HK-2 (cell line): ENCODE data around the gene COX10.
"Not testable (repeated sequence)": the region's sequence is repeated elsewhere in the genome, so short reads cannot be mapped to it uniquely, and the experiment has no call there.

Source experiments
- DNase-seq: peaks from one replicate; pipeline ENCODE4 v3.0.0-alpha.2; 2018; ENCODE audit not compliant: unreplicated experiment

The COX10 gene

DNA sequence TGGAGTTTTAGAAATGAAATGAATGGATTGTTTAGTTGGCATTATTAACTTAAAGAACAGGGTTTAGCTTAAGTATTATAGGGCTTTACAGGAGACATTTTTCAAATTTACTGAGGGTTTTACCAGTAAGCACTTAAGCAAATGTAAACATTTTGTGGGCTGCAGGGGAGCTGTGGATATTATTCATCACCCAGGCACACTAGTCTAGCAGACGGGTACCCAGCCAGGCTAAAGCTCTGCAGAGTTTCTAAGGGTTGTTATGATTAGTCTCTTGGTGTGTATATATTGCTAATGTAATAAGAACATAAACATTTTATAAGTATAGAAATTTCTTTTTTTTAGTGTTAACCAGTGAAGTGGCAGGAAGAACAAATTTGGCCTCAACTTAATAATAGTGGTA is 110.6 kb downstream of the COX10 start:
- not testable (repeated sequence) for DNase-seq

DNA sequence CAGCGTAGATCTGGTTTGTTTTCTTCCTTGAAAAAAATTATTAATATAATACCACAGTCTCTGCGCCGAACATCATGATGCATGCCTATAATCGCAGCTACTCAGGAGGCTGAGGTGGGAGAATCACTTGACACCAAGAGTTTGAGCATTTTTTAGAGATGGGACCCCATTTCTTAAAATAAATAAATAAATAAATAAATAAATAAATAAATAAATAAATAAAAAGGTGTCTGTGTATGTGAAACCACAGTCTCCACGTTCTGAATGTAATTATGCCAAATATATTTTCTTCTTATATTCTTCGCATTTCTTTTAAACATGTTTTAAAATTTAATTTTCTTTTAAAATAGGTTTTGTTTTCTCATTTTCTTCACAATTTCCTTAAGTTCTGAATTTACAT is 112.8 kb downstream of the COX10 start:
- DNase-seq, result not testable (repeated sequence)

DNA sequence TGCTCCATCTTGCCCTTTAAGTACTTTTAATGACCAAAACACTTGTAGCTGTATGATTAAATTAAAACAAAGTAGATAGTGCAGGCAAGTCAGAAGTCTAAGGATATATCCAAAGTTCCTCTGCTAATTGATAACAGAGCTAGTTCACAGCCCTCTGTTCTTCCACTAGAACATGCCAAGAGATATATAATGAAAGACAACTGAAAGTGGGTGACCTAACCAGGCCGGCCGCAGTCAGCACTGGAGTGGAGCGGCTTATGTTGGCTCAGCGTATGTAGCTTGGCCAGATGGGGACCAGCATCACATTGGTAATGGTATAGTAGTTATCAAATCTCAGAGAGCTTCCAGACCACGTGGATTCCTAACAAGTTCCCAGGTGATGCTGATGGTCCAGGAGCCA is 115.2 kb downstream of the COX10 start:
- DNase-seq, result not testable (repeated sequence)

DNA sequence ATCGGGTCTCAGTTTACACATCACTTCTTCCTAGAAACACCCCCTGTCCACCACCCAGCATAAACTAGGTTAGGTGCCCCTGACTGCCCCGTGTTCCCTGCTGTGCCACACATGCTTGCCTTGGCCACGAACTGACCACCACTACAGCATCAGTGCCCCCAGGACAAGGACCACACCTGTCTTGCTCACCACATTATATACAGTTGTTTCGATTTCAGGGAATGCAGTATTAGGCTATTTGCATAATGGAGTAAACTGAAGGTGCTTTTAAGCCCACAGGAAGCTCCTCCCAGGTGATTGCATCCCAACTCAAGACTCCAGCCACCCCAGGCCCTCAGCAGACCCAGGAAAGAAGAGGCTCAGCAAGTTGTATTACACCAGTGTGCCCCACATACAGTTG is 117.1 kb downstream of the COX10 start:
- DNase-seq, result not testable (repeated sequence)

DNA sequence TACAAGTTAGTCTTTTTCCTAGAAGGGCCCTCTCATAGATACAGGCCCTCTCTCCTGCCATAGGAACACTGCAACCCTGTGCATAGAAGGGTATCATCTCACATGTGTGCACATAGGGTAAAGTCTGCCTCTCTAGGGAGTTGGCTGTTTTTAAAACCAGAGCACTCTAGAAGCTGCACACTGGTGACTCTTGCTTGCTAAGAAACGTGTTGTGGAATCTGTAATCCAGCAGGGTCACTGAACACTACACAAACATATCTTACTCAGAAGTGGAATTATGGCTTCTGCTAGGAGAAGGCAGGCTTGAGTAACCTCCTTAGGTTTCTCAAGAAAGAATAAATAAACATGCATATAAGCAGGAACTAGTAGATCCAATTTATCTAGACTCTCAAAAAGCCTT is 121.5 kb downstream of the COX10 start:
- not testable (repeated sequence) for DNase-seq

DNA sequence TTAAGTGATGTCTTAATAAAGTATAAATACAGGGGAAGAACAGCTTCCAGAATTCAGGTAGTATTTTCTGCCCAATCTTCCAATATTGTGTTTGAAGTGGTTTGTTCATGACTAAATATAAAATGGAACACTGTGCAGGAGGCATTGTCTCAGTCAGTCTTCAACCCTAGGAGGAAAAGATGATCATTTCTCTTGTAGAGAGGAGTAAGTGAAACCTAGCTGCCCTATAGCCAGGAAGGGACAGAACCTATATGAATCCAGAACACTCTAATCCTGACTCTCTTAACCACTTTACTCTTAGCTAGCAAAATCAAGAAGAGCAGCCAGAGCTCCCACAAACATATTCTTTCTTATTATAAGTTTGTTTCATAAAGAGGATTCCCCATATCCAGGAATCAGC is 122.2 kb downstream of the COX10 start:
- DNase-seq, result not testable (repeated sequence)

DNA sequence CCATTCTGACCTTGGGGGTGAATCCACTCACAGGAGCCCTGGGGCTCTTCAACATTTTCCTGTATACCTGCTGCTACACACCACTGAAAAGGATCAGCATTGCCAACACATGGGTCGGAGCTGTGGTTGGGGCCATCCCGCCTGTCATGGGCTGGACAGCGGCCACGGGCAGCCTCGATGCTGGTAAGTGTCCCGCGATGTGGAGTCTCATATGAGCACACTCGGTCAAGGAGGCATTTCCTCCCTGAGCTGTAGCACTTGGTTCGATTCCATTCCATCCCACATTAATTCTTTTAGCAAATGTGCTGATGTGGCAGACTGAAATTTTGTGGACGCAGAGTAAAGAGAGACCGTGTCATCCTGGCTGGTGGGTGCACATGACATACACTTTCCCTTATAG is 122.7 kb downstream of the COX10 start:
- not testable (repeated sequence) for DNase-seq

DNA sequence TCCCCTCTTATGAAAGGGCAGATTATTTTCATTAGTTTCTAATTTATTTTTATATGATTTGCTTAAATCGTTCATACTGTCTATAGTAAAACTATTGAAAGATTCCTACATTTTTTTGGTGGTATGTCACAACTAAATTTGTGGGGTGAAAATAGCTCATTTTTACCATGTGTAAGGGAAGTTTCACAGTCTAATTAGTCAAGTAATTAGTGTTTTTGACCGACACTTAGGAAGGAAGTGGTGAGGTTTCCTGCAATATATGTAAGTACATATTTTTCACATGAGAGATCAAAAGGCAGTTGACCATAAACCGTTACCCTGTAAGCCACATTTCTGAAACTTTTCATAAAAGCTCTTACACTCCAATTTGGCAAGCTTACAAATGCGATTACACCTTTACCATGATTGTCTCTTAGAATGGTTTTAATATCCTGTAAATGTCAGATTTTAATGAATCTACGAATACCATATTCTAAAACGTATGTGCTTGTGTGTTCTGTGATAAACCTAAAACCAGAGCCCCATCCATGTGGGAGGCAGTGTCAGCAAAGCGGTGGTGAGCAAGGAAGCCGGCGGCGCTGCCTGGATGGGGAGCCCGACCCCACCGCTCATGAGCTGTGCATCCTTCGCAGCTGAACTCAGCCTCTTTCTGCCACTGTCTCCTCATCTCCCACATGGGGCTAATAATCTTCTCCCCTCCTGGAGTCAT is 123.5 kb downstream of the COX10 start:
- DNase-seq, result not testable (repeated sequence)

DNA sequence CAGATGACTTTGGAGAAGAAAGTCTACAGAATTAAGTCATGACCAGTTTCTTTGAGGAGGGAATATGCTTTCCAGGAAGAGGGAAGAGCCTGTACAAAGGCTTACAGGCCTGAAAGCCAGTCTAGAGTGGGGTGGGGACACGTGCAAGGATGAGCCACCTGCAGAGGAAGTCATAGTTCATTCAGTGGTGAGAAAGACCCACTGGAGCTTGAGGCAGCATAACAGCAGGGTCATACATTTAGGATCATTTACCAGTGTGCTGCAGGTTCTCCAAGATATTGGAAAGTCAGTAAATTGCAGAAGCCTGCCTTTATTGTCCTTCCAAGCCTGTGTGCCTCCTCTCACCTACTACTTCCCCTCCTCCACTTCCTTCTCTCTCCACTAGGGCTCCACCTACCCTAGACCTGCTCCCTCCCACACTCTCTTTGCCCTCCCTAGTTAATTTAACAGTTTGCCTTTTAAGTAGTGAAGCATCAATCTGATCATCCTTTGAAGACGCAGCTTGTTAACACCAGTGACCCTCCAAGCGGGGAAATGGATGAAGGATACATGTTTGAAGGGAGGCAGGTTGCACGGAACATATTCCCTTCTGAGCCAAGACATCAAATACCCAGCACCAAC is 127.2 kb downstream of the COX10 start:
- no peak for DNase-seq

DNA sequence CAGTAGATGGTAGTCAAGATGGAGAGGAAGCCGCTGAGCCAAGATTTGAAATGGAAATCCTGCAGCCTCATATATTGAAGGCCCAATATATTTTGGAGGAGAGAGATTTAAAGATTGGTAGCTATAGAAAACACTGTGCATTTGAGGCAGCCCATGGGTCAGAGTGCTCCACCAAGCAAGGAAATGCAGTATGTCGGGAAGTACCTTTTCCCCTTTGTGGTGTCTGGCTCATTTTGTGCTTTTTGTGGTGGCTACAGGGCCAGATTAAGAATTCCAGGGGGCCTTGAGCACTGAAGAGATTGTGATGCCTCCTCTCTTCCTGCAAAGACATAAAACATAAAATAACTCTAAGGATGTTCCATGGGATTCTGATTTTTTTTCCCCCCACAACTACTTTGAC is 127.8 kb downstream of the COX10 start:
- no peak for DNase-seq

DNA sequence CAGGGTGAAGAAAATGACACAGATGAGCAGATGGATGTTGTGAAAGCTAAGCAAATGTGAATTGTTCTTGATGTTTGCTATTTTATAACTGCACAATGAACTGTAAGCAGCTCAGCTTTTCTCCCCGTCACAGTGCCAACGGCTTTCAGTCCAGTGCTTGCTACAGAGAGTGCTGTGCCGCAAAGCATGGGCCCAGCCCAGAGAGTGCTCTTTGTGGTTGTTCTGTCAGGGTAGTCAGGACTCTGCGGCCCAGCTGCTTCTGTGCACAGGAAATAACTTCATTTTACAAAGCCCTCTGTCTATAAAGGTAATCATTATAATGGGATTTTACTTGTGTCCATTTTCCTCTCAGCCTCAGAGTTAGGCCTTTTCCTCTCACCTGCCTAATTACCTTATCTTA is 128.3 kb downstream of the COX10 start:
- DNase-seq, result no peak

DNA sequence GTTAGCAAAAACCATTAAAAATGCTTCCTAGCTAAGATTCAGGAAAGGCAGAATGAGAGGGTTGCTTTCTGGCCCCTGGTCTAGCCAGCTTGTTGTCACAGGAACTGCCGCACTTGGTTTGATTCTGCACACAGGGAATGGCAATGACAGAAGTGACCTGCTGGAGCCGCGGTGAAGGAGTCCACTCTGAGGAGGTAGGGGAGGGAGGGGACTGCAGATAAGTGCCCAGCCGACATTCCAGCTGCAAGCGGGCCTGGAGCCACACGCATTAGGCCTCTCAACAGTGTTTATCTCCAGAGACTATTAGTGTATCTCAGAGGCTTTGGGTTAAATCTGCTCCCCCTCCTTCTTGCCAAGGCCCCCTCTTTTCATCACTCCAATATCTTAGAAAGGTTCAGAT is 128.7 kb downstream of the COX10 start:
- no peak for DNase-seq

DNA sequence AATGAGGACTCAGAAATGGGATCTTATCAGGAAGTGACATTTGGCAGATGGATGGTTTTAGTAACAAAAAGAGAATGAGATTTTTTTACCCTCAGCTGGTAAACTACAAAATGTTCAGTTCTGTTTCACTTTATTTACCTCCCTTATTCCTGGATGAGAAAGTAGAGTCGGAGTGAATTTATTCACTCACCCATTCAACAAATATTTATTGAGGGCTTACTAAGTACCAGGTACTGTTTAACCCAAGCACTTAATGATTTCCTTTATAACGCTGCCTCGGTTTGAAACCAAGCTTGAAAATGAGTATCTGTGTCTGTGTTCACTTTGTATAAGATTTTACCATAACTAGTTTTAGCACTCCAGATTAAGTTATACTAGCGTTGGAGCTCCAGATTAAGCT is 129.3 kb downstream of the COX10 start:
- no peak for DNase-seq

DNA sequence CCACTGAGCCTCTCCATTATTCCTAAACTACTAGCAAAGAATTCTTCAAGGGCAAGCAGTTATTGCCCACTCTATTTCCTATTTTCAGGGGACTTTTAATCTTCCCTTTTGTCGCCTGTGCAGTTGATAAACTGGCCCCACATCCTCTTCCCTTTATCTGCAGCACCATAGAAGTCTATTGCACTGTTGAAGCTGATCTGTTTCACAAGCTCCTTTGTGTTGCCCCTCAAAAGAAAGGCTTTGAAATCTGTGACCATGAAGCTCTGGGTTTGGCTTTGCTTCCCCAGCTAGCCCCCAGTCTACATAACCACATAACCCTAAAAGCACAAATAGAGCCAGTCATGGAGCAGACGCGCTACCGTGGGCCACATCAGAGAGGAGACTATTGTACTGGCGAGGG is 130.3 kb downstream of the COX10 start:
- no peak for DNase-seq

DNA sequence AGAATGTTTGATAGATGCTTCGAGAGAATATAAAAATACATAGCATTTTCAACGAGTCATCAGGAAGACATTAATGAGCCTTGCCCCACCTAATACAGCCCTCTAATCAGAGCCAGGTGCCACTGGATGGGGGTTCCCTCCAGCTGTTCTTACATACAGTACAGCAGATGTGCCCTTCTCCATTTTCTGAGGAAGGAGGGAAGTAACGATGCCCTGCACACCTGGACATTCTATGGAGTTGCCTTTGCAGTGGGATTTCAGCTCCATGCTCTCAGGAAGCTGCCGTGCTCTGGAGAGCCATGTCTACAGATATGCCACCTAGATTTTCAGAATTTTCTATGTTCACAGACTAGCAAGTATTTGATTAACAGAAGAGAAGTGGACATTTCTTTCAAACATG is 131.1 kb downstream of the COX10 start:
- DNase-seq, result no peak

DNA sequence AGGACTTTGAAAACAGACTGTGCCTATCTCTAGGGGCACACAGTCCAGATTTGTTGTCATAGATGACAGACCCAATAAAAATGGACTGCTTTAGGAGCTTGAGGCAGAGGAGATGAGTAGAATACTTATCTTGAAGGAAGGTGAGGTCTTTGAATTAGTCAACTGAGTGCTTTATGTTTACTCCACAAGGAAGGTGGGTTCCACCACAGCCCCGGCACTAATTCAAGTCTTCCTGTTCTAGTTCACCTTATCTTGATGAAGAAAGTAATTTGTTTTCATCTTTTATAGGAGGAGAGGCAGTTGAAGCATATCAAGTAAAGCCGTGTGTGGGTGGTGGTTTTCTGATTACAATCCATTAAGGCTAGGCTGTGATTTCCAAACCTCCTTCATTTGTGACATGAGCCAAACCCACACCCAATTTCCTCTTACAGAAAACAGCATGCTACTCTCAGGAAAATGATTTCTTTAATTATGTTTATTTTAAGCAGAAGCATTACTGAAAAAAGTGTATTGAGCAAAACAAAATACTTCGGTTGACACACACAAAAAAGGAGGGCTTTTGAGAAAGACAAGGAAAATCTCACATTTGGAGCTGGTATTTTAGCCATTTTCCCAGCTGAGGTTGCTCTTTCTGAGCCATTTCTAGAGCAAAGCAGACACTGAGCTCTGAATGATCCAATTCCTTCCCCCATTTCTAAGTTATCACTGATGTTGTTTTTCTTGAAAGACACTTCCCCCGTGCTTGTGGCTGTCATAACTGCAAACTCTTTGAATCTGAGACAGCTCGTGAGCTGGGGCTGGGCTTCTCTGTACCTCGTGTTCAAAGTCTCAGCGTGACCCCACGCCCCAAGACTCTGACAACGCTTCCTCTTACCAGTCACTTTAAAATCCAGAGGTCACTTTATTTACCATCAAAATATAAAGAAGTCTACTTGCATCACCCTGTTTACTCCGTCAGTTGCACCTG is 132.0 kb downstream of the COX10 start:
- DNase-seq, result no peak

DNA sequence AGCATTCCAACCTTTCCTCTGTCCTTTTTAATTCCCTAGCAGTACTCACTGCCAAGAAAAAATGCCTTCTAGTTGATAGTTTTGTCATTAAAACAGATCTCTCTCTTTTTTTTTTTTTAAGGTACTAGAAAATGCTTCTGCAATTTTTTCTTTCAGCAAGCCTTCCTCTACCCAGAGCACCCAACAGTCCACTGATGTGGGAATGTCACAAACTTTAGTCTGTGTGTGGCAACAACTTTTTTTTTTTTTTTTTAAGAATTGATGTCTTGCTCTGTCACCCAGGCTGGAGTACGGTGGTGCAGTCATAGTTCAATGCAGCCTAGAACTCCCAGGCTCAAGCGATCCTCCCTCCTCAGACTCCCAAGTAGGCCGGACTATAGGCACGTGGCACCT is 132.7 kb downstream of the COX10 start:
- DNase-seq, result no peak

DNA sequence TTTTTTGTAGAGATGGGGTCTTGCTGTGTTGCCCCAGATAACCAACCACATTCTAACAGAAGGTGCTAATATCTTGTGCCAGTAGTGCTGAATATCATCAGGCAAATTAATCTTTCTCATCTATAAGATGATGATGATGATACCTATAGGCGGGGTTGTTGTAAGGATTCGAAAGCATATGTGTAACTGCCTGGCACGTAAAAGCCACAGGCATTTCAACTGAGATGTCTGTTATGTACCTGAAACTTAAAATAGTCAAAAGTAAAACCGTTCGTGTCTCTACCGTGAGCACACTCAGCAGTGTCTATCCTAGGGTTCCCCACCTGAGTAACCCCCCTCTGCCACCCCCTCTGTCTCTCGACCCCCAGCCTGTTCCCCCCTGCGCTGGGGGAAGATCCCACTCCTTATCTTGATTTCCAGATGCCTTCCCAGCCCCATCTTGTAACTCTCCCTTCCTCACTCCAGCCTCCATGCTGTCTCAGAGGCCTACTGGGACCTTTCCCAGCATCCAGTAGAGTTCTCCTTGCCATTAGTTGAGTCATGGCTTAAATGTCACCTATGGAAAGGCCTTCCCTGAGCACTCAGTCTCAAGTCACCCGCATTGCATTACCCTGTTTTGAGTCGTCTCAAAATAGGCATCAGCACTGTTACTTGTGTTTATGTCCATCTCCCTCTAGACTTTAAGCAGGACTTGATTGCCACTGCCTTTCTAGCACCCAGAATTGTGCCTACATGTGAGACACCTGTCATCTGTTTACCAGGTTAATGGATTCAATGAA is 133.3 kb downstream of the COX10 start:
- DNase-seq, result no peak

DNA sequence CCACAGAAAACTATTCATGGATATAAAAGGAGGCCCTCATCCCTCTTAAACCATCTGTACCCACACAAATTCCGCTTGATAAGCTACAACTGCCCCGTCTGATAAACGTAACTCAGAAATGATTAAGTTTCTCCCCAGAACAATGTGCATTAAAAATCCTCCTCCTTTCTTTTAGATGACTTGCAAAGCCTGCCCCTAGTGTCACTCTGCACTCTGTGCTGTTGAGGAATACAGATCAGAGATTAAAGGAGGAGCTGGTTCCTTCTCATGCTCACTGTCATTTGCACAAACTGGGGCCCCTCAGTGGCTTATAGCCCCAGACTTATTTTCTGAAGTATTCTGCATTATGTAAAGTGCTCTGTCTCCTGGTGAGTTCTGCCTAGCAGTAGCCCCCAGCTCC is 134.1 kb downstream of the COX10 start:
- no peak for DNase-seq

DNA sequence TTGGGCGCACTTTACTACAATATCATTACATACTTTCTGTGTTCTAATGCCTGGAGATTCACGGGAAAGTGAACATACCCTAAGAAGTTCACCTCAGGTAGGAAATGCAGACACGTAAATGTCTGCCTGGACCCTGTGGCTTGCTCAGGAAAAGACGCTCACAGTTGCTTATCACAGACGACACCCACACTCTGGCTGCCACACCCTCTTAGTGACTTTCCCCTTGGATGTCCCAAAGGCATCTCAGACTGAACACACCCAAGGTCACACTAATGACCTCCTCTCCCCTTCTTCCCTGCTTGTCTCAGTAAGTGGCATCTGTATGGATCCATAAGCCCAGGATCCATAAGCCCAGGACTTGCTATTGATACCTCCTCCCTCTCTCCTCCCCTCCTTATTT is 134.8 kb downstream of the COX10 start:
- DNase-seq, result no peak

DNA sequence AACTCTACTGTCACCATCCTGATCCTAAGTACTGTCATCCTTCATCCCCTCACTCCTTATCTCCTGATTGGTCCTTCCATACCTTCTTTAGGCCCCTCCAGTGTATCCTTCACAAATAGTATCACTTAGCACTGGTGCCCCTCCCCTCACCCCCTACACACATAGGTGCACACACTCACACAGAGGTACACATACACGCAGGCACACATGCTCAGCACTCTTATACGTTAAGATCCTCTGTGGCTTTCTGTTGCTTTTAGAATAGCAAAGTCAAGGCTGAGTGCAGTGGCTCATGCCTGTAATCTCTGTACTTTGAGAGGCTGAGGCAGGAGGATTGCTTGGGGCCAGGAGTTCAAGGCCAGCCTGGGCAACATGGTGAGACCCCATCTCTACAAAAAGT is 135.2 kb downstream of the COX10 start:
- DNase-seq, result no peak

DNA sequence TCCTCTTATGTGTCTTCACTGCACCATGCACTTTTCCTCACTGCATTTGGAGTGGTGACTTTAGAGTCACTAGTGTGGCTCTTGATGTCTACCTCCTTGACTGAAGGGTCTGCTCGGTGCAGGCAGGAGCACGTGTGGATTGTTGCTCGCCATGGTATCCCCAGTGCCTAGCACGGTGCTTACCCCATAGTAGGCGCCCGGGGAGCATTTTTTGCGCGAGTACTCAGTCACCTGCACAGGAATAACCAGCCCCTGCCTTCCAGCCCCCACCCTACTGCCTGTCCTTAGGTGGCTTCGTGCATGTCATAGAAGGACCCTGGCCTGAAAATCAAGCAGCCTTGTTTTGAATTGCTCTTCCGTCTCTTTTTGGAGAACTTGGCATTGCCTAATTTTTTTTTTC is 136.1 kb downstream of the COX10 start:
- DNase-seq, result no peak
